SH-SY5Y (cell line): Measurements from ENCODE around the gene MARCHF10.

Source experiments
- GATA2 ChIP-seq: IDR thresholded peaks from 2 replicates; pipeline ENCODE4 v1.6.1; 2011; ENCODE audit warnings: mild to moderate bottlenecking, low read depth, low read length
- GATA3 ChIP-seq: IDR thresholded peaks from 2 replicates; pipeline ENCODE4 v1.6.1; 2011; ENCODE audit warnings: low read depth, mild to moderate bottlenecking, low read length, moderate library complexity

MARCHF10 gene

DNA sequence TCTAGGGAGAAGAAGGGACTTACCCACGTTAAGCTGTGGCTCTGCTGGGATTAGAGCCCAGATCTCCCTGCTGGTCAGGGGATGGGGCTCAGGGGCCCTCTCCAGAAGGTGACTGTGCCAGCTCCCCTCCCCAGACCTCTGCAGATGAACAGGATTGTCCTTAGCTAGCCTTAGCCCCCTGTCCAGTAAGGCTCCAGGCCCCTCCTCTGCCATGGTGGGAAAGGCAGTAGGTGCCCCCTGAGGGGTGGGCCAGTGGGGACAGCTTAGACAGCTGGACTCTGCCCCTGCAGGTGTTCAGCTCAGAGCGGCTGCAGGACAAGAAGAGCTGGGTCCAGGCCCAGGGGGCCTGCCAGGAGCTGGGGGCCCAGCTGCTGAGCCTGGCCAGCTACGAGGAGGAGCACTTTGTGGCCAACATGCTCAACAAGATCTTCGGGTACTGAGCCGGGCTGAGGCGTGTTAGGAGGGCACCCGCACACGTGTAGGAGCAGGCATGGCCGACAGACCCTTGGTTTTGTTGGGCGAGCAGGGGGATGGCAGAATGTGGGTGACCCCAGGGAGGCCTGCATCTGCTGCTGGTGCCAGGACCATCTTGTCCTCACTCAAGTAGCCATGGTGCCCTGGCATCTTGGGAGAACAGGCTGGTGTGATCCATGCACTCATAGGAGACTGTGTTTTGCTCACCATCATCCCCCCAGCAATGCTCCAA is 129.7 kb downstream of the MARCHF10 start:
- TF ChIP-seq GATA3, result no peak
- no peak for TF ChIP-seq GATA2

DNA sequence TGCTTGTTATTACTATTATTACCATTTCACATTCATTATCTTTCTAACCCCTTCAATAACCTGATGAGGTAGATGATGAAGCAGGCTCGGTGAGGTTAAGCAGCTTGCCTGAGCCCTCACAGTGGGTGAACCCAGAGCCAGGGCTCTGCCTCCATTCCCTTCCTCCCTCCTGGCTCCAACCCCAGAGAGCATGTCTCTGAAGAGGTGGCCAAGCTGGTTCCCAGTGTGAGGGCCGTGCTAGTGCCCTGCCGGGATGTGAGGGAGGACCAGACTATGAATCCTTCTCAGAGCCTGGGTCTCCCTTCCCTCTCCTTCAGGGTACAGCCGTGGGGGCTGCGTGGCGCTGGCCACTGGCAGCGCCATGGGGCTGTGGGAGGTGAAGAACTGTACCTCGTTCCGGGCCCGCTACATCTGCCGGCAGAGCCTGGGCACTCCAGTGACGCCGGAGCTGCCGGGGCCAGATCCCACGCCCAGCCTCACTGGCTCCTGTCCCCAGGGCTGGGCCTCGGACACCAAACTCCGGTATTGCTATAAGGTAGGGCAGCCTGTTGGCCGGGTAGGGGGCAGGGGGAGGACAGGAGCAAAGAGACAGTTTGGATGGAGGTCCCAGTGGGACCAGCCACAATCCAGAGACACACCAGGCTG is 131.0 kb downstream of the MARCHF10 start:
- TF ChIP-seq GATA2, result no peak
- no peak for TF ChIP-seq GATA3

DNA sequence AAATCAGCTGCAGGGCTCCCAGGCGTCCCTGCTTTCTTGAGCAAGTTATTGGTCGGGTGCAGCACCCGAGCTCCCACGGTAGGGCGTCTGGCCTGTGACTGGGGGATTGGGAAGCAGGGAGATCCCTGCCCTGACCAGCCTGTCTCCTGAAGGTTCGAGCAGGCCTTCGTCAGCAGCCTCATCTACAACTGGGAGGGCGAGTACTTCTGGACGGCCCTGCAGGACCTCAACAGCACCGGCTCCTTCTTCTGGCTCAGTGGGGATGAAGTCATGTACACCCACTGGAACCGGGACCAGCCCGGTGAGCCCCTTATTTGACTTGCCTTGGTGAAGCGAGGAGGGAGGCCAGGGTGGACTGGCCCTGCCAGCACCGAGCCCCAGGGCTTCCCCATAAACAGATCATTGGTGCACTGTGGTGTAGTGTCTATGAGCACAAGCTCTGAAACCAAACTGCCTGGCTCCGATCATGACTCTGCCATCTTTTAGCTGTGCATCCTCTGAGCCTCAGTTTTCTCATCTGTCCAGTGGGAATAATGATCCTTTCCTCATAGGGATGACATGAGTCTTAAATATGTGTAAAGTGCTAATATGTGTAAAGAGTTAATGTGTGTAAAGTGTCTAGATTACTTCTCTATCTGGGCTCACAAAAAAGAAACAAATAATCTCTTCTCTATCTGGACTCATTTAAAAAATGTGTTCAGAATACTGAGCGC is 131.7 kb downstream of the MARCHF10 start:
- TF ChIP-seq GATA2 (no peak), GATA3 (no peak)

DNA sequence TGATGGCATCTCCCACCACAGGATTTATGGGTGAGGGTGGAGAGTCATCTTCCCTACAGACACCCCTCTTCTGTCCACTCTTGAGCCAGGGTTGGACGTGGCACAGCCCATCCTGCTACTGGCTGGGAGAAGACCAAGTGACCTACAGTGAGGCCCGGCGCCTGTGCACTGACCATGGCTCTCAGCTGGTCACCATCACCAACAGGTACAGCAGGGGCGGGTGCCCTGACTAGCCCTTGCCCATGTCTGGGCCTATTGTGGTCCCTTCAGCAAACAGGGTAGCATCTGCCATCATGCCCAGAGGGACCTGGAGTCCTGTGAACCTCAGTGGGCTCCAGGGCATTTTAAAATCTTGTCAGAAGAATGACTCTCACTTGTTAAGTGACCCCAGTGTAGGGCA is 132.4 kb downstream of the MARCHF10 start:
- TF ChIP-seq GATA3 (no peak), GATA2 (no peak)

DNA sequence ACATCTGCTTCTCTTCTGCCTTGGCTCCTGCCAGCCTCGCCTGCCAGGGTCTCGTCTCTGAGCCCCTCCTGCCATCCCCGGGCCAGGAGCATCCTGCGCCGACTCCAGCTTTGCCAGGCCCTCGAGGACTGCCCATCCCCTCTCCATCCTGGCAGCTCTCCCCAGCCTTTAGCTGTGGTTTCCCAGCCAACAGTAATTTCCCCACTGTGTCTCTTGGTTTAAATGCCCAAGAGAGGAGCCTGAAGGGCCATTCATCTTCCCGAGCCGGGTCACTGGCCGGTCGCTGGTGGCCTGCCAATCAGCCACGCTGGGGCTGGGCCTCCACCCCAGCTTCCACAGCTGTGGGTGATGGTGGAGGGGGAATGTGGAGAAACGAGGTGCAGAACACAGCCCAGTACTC is 132.9 kb downstream of the MARCHF10 start:
- TF ChIP-seq GATA3, result no peak
- no peak for TF ChIP-seq GATA2

DNA sequence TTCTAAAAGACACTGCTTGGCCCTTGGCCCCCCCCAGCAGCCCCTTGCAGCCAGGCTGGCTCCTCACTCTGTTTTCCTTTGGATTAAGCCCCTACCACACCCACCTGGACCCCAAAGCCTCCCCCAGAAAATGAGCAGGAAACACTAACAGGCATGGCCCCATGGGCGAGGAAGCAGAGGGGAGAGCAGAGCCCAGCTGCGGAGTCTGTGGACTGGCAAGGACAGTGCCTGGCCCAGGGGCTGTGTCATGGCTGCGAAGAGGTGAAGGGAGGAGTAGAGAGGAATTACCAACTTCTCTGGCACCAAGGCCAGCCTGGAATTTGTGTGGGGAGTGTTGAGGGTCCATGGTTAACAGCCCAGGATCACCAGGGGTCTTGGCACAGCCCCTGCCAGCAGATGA is 133.3 kb downstream of the MARCHF10 start:
- no peak for TF ChIP-seq GATA3
- TF ChIP-seq GATA2, result no peak

DNA sequence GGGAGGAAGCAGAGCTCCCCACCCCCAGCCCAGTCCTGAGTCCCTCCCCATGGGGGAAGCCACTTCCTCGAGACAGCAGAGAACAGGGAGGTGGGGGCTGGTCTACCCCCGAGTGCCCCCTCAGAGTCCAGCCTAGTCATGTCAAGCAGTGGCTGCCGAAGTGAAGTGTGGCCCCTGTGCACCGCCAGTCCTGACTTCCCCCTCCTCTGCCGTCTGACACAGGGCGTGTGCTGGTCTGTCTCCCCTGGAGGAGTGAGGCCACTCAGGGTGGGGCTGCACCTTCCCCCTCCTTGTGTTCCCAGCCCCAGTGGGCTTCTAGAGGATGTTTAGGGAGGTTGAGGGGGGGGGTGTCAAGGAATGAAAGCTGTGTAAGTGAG is 133.8 kb downstream of the MARCHF10 start:
- TF ChIP-seq GATA3 (no peak), GATA2 (no peak)

DNA sequence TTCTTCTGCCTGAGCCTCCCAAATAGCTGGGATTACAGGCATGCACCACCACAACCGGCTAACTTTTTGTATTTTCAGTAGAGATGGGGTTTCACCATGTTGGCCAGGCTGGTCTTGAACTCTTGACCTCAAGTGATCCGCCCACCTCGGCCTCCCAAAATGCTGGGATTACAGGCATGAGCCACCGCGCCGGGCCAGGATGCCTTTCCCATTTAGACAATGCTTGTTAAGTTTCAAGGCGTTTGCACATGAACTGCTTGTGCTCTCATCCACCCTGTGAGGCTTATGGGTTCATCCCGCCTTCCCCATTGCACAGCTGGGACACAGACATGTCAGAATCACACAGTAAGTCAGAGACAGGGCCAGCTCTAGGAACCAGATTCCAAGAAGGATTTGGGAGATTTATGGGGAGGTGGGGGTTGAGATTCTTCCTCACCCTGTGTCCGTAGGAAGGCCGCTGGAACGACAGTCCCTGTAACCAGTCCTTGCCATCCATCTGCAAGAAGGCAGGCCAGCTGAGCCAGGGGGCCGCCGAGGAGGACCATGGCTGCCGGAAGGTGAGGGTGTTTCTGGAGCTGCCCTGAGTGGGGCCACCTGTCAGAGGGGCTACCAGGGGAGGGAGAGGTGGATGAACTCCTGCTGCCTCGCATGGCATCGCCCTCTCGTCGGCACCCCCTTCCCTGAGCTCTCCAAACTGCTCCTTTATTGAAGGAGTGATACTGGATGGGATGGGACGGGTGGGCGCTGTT is 134.3 kb downstream of the MARCHF10 start:
- TF ChIP-seq GATA2 (no peak), GATA3 (no peak)

DNA sequence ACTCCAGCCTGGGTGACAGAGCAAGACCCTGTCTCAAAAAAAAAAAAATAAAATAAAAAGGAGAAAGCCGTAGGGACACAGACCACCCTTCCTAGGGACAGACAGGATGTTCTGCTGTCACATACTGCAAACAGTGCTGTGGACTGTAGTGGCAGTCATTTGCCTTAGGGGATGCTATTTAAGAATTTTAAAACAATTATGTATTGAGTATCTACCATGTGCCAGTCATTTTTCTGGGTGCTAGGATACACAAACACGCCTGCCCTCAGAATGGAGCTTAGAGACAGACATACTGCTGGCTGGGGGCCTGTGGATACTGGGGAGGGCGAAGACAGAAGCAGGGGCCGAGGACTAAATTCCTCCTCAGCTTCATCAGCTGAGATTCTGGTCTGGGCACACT is 135.2 kb downstream of the MARCHF10 start:
- TF ChIP-seq GATA2 (no peak), GATA3 (no peak)

DNA sequence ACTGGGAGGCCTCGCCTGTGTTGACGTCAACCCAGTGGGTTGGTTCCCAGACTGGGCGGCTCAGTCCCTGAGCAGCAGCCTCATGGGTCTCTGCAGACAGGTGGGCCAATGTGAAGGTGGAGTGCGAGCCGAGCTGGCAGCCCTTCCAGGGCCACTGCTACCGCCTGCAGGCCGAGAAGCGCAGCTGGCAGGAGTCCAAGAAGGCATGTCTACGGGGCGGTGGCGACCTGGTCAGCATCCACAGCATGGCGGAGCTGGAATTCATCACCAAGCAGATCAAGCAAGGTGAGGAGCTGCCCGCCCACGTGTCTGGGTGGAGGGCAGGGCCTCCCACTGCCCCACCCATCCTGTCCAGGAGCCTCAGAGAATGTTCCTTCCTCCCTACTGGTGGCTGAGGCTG is 136.6 kb downstream of the MARCHF10 start:
- TF ChIP-seq GATA3 (no peak), GATA2 (no peak)

DNA sequence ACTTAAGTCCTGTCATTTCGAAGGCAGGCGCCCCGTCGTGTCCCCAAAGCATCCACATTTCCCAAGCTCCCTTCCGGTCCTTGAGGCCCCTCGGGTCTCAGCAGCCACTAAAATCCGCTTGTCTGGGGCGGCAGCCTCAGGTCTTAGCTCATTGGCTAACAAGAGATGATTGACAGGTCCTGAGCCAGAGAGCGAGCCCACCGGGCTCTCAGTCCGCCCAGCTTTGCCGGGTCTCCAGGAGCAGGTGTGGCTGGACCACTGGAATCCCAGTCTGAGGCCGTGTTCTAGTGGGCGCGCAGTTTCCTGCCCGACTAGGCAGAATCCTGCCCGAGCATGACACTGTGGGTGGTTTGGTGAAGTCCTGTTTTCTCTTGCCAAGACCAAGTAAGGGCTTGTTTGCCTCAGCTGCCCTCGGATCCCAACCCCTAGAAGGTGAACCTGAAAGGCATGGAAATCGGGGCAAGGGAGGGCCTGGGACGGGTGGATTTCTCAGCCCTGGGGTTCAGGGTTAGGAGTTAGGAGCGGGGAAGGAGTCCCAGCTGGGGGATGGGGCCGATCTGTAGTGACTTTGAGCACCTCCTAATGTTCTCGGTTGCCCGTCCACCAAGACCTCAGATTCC is 137.8 kb downstream of the MARCHF10 start:
- TF ChIP-seq GATA3, result no peak
- TF ChIP-seq GATA2, result no peak

DNA sequence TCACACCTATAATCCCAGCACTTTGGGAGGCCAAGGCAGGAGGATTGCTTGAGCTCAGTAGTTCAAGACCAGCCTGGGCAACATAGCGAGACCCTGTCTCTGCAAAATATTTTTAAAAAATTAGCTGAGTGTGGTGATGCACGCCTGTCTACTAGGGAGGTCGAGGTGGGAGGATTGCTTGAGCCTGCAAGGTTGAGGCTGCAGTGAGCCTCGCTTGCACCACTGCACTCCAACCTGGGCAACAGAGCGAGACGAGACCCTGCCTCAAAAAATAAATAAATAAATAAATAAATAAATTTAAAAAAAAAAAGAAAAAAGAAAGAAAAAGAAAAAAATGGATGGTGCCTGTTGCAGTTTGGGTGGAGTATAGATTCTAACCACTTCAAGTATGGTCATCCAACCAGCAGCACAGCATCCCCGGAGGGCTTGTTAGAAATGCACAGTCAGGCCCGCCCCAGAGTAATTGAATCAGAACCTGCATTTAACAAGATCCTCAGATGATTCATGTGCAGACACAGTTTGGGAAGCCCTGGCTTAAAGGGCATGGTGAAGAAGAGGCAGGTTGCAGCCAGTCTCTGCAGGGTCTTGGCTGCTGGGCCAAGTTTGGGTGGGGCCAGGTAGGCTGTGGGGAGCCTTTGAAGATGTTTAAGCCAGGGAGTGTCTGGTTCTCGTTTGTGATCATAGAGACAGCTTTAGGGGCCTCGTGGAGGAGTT is 139.9 kb downstream of the MARCHF10 start:
- no peak for TF ChIP-seq GATA2

DNA sequence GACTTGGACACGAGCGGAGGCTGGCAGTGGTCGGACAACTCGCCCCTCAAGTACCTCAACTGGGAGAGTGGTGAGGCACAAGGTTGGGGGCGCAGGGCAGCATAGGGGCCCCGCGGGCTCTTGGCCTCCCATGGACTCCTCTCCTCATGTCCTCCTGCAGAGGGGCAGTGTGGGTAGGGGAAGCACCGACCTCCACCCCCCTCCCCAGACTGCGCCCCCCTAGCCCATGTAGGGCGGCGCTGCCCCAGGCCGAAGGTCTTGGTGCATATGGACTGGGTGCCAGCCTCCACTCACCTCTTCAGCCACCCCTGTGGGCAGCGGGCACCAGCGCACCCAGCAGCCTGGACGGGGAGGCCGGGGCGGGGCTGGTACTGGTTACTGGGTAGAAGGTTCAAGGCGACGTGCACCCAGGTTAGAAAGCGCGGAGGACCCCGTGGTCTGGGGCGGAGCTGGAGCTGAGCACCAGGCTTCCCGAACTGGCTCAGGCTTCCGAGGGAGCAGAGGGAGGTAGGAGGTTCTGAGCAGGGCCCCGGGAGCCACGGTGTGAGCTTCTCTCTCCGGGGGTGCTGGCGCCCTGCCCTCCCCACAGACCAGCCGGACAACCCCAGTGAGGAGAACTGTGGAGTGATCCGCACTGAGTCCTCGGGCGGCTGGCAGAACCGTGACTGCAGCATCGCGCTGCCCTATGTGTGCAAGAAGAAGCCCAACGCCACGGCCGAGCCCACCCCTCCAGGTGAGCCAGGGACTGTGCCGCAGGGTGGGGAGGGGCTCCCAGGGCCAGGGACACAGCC is 141.1 kb downstream of the MARCHF10 start:
- TF ChIP-seq GATA2 (no peak), GATA3 (no peak)
